ENCODE results near the gene PPP6R3. TPM values are rescaled to one million over a fixed set of nuclear protein-coding genes. Genes with fewer than 3 reads are reported as not detected.

Gene PPP6R3
- total and polyA plus RNA-seq, 2 of the 8 experiments (the other 6 are each of a cell fraction or from before 2014, with no cell fraction given): 44.6 to 150 TPM

GRCh38 chr11:68436162-68436888 is 24.2 kb upstream of the PPP6R3 start (continued):
- TF ChIP-seq CHD7 (IDR thresholded peaks at IDR 0.05; ENCODE audit: insufficient replicate concordance, low read length) (no peak), EZH2 (IDR thresholded peaks at IDR 0.05; ENCODE audit: low read depth, low read length, severe bottlenecking) (no peak), POLR2A (IDR thresholded peaks at IDR 0.05; ENCODE audit: control extremely low read depth in 1 of 2, low read depth in 2 of 2, low read length in 2 of 2) (no peak), PHF8 (conservative IDR thresholded peaks at IDR 0.05; ENCODE audit: low read depth, low read length) (no peak), SAP30 (IDR thresholded peaks at IDR 0.05; ENCODE audit: insufficient read depth, insufficient replicate concordance, low read length) (no peak), TEAD4 (IDR thresholded peaks at IDR 0.05; ENCODE audit: low read depth, low read length) (no peak), HDAC2 (IDR thresholded peaks at IDR 0.05; ENCODE audit: borderline replicate concordance in 1 of 2, low read depth in 2 of 2, low read length in 2 of 2) (no peak), NRF1 (IDR thresholded peaks at IDR 0.05; ENCODE audit: low read depth, low read length) (no peak), SIN3A (conservative IDR thresholded peaks at IDR 0.05 in 1 of 2, IDR thresholded peaks at IDR 0.05 in 1 of 2; ENCODE audit: low read depth in 1 of 2, low read length in 2 of 2) (no peak)
